MV-4-11 (cell line): ENCODE data around the gene TTLL11.

ENCODE experiments used
- DNase-seq: peaks from one replicate; lab custom pipeline; 2025; lab: John Stamatoyannopoulos, UW

The TTLL11 gene

DNA sequence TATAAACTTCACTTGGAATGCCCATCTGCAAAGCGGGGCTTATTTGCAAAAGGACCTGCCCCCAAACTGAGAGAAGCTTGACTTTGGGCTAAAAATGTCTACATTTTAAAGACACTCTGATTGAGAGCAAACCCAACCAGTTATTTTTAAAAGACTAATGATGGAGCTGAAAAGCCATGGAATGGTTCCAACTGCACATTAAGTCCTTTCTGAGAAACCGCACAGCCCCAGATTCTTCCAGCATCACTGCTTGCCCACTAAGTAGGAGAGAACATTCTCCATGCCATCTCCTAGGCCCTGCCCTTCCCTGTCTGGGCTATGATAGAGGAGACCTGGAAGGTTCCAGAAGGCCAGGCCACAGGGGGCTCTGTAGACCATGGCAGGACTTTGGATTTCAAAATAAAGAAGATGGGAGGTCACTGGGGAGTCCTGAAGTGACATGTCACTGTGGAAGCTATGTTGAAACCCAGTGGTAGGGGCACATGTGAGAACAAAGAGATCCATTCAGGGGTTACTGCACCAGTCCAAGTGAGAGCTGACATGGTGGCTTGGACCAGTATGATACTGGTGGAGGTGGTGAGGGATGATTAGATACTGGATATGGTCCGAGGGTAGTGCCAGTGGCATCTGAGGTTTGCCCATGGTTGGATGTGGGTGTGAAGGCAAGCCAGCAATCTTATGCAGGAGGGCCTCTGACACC is 262.5 kb downstream of the TTLL11 start:
- DNase-seq, result no peak

DNA sequence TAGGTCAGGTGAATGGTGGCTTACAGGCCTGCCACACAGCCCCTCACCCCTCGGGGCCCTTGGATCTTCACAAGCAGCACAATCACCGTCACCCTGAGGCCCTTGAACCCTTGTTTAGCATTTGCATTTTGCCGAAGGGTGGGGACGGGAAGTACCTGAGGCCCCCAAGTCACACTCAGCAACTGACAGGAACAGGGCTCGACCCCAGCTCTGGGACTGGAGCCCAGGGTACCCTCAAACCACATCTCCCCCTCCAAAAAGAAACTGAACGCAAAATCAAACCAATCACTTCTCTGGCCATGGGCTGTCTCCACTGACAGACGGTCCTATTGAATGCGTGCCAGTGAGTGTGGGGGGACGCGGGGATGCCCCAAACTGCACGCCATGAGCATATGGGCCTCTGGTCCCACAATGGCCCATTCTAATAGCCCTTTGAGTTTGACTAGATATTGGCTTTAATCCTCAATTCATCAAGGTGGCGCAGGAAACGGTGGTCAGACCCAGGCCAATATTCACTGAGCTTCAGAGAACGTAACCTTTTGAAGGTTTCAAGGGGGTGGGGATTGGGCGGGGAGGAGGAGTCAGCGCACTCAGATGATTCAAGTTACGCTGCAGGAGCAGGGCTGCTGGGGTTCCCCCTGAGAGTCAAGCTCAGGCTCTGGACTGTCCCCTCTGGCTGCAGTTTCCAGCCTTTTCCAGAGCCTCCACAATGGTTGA is 265.7 kb downstream of the TTLL11 start:
- no peak for DNase-seq

DNA sequence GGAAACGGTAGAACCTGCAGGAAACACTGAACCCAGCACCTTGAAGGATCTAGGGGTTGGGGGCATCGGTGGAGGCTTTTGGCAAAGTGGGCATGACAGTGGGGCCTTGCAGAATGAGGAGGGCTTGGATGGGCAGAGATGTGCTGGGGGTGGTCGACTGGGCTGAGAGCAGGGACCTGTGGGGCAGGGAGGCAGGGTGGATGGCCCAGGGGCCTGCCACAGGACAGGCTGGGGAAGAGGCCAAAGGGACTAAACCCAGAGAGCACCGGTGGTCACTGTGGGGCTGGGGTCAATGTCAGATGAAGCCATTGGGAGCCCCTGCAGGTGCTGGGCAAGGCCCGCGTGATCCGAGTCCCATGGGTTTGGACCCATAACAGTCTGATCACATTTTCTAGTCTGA is 266.4 kb downstream of the TTLL11 start:
- no peak for DNase-seq

DNA sequence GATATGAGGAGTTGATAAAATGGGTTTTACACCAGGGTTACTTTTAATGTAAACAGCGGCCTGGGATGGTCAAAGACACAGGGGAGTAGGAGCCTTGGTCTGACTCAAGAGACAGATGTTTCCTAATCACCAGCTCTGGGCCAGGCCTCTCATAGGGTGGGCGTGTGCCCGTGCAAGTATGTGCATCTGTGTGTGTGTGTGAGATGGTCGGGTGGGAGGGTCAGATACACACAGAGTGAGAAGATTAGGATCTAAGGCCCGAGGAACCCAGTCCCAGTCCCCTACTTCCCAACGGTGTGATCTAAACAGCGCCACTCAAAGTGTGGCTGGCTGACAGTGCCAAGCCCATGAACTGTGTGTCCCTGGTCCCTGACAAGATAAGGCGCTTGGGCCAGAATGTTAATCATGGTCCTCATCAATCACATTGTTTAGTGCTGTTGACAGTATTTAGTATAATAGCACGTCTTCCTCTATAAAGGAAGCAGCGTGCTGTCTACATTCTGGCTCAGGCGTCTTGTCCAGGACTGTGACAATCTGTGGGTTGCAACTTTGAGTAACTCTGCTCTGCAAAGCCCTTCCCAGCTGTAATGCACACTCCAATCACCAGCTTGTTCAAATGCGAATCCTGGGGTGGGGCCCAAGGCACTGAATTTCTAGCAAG is 267.9 kb downstream of the TTLL11 start:
- DNase-seq, result no peak

DNA sequence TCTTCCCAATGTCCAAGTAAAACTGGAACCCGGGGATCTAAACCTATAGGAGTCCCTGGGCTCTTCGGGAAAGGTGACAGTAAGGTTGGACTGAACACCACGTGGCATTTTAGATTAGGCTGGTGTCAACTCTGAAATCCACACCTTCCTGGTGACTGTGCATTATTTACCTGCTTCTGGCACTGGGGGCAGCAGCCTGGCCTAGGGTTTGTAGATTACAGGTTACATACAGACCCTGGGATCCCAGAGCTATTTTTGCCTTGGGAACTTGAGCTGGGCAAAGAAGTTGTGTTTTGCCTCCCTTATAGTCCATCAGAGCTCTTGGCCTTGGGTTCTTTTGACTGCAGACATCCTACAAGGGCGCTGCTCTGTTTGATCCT is 268.5 kb downstream of the TTLL11 start:
- DNase-seq, result no peak

DNA sequence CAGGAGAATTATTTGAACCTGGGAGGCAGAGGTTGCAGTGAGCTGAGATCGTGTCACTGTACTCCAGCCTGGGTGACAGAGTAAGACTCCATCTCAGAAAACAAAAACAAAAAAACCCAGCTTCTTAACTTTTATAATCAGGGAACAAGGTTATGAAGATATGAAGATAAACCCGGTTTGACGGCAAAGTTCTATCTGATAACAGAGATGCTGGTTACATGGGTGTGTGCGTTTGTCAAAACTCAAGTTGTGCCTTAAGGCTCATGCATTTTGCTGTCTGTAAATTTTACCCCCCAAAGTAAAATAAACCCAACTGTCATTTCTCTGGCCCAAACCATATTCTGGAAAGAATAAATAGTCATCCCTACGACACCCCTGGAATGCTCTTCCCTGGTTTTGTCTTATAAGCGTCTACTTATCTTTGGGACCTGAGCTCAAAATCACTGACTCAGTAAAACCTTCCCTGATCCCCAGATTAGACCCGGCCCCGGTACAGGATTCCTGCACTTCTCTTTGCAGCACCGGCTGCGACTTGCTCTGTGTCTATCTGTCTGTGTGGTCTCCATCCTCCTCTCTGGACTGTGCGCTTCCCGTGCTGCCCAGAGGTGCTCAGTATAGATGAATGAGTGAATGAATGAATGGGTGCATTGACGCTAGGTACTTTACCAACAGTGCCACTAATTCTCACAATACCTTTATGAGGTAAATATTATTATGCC is 269.5 kb downstream of the TTLL11 start:
- no peak for DNase-seq

DNA sequence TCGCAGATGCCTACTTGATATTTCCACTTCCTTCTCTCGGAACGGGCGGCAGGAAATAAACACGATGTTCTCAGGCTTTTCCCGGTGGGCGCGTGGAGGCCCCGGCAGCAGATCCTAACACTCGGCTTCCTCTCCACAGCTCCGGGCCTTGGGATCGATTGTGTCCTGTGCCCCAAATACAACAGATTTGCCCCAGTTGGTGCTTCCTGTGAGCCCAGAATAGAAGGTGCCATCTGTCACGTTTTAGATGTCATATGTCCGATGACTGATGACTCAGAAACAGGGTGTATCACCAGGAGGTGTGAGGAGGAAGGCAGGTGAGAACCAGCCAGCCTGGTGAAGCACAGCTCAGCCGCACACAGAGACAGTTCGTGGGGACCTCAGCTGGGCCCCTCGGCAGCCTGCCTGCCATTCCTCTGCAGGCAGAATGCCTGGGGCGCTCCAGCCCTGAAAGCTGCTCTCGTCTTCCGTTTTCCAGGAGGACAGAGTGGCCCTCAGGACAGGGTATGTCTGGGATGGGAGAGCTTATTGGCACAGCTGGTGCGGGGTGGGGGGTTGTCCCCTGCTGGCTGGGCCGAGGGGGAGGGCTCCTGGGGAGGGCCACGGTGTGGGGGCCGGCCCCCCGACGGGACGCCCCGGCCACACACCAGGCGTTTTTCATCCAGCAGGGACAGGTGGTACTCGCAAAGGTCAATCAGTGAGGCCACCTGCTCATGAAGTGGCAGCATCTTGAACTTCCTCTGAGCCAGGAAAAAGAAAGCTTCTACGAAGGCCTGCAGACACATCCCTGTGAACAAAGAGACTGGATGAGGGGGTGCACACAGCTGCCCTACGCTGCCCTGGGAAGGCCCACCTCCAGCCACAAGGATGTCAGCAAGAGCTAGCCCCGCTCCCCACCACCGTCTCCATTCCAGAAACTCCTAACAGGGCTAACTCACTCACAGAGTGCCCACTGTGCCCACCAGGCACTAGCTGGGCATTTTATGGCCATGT is 270.7 kb downstream of the TTLL11 start:
- no peak for DNase-seq

DNA sequence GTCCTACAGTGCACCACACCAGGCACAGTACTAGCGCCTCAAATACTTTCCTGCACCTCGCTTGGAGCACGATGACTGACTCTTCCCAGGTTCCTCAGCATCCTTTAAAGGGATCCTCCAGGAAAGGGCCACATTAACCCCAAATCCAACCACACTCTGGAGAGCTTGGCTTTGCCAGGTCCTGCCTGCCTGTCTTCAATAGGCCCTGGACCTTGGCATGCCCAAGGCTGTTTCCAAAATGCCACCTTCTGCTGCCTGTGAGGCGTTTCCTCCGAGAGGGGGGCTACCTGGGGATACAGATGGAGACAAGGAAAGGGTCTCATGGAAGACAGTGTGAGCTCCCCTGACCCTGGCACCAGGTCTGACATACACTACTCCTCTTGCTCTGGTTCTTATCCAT is 271.8 kb downstream of the TTLL11 start:
- no peak for DNase-seq

DNA sequence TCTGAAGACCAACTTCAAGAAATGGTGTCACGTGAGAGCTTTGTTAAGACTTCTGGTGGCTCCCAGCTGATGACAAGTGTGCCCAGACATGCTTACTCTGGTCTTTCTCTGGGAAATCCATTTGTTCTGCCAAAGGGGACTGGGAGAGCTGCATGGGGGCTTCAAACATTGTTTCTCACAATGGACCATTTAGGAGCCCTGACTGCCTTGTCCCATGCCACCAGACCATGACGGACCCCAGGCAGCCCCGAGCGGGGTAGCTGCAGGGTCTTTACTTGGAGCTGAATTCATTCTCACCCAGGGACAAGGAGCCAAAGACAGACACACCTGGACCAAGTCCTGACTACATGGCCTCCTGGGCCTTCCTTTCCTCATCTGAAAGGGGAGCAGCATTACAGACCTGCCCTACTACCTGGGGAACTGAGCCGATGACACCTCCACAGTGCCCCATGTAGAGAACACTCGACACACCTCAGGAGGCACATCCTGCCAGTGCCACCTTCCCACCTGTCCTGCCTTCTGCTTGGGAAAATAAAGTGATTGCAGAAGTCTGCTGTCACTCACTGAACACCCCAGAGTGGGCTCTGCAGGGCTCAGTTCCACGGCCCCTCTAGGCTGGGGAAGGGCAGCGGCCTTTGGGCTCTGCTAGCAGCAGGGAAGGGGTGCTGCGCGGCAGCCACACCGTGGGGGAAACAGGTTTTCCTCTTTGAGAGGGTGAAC is 272.7 kb downstream of the TTLL11 start:
- DNase-seq, result no peak

DNA sequence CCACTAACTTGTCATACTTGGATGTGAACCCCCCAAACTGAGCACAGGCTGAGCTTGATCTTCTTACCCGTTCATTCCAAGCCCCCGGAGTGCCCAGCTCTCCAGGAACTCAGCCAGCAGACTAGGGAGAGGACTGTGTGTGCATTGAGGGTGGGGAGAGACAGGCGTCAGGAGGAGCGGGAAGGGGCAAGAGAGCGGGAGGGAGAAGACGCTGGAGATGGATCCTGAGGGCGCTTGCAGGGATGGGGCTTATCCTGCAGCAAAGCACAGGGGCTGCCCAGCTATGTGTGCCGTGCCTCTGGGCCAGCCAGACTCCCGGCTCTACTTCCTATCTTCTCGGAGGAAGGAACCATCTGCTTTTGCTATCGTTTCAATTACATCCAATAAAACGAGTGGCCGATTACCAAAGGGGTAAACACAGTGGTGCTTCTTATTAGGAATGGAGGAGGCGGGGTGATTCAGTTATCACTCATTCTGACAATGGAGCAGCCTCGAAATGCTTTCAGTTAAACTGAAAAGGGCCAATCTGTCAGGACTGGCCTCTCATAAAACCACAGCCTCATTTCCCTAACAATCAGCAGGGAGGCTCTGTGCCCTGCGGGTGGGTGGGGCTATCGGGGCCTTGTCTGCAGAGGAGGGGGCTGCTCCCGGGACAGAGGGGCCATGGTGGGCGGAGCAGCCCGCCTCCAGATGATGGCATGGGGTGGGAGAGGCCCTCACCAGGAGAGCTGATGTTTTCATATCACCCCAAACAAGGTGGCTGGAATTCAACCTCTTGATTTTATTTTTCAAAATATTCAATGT is 273.5 kb downstream of the TTLL11 start:
- DNase-seq, result peak; percentile 20

DNA sequence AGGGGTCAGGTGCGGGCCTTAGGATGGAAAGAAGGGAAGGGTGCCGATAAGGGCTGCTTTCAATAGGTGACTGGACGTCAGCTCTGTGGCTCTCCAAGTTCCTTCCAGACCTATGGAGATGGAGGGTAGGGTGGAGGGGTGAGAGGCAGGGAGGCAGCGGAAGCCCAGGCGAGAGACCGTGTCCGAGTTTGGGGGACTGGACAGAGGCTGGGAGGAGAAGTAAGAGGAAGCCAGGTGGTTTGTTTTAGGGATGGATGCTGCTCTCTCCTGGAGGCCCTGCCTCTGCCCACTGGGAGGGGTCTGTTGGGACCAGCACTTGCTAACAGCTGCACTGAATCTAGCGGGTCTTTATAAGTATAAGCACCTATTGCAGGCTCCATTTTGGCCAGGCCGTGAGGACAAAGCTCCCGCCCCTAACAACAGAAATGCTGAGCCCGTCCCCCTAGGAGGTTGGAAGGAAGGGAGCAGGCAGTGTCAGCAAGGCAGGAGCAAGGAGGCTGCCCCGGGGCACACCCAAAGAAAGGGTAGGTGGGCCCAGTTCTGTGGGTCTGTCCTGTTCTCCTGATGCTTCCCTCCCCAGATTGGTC is 274.2 kb downstream of the TTLL11 start:
- no peak for DNase-seq

DNA sequence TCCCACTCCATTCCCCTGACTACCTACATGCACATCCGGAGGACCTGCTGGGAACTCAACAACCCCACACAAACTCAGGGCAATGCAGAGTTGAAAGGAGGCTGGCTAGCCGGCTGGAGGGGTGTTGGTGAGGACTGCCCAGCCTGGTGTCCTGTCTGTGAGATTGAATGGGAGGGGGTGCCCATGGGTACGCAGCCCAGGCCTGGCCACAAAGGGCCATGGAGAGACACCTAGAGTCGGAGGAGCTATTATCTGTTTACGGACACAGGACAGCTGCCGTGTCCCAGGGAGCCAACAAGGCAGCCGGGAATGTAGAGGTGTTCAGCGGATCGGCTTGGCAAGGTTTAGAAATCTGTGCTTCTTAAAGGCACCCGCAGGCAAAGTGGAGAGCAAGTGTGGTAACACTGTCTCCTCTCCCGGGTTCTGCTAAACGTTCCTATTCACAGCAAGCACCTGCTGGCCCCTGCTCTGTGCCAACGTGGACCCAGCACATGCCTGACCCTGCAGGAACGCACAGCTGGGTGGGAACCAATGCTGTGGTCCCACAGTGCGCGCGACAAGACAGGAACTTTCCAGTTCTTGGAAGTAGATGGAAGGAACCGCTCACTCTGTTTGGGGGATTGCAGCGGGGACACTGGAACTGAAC is 275.0 kb downstream of the TTLL11 start:
- DNase-seq, result no peak

DNA sequence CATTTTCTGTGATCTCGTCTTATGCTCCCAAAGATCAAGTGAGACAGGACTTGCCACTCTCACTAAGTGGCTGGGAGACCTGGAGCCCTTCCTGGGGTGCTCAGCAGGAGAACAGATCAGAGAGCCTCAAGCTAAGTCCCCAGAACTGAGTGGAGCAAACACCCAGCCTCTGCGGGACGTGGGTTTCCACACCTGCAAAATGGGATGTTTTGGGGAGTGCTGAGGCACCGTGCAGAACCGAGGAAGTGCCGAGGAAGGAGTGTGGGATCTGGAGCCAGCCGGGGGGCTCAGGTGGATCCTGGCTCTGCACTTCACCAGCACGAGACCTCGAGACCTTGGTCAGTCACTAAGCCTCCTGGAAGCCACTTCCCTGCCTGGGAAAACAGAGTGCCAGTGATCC is 275.6 kb downstream of the TTLL11 start:
- DNase-seq, result no peak

DNA sequence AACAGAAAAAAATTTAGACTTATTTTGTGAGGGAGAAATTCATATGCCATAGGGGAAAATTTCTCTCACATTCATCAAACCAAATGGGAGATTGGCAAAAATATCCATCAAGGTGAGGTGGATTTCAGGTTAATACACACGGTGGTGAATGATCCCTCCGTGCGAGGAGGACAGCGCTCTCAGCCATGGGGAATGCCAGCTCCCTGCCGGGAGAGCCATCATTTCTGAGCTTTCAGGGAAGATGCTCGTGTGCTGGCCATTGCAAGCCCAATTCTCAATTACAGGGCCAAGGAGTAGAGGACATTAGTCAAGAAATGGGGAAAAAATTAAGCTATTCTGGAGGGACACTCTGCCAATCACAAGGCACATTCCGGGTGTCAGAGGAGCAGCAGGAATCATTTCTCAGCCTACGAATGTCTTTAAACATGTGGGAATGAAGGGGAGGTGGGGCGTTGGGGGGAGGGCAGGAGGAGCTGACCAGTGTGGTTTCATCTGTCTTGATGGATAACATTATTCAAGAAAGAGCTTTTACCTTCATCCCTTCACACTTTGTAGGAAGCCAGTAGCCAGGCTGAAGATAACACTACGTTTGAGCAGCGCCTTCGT is 276.2 kb downstream of the TTLL11 start:
- DNase-seq, result no peak

DNA sequence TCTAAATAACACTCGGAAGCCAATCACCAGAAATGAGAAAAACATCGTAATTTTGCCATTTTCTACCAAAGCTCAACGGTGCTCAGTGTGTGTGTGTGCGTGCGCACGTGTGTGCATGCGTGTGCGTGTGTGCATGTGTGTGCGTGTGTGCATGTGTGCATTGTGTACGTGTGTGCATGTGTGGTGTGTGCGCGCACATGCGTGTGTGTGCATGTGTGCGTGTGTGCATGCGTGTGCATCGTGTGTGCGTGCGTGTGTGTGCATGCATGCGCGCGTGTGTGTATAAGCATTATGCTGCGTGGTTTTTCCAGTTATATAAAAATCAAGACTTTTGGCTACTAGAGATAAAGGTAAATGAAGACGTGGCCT is 276.7 kb downstream of the TTLL11 start:
- DNase-seq, result no peak

DNA sequence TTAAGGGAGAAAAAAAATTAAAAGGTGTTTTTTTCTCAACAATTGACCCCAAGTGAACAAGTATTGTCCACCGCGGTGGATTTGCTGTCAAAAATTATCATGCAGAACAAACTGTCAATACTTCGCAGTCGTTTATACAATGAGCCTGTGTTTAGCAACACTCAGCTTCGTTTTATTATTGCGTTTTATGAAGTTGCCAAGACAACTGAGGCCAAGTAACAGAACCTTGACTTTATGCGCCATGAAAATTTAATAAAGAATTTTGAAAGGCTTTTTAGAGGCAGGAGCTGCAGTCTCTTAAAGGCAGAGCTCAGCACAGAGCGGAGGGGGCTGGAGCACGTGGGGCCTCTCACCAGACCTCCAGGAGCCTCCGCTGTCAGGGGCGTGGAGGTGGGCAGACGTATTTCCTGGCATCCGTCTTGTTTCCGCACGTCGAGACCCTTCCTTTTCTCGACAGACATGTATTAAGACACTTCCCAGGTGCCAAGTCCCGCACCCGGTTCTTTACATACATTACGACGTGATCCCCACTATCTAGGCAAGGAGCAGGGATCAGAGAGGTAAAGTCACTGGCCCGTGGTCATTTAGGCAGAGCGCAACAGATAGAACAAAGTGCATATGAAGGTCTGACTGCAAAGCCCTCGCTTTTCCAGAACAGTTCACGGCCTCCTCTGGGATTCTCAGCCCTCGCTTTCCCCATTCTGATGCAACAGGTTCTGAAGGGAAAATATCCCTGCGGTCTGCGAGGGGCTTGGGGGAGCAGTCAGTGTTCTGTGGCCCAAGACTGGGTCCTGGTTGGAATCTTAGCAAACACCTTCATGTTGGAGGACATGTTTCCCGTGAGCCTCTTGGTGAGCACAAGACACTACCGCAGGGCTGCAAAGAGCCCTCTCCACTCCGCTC is 277.3 kb downstream of the TTLL11 start:
- no peak for DNase-seq

DNA sequence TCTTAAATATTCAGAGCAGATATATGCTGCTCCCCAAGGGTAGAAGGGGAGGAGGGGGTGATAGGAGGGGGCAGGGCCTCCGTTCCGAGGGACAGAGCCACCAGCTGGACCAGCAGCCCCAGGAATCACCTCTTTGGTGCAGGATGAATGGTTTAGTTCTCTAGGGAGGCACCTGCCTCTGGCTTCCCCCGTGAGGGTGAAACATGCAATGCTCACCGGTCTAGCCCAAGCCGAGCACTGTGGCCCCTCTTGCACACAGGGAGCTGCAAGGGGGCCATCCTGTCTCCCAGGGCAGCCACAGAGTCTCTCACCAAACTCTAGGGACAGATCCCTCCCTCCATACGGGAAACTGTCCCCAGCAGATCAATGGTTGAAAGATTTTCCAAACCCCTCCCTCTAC is 278.0 kb downstream of the TTLL11 start:
- no peak for DNase-seq

DNA sequence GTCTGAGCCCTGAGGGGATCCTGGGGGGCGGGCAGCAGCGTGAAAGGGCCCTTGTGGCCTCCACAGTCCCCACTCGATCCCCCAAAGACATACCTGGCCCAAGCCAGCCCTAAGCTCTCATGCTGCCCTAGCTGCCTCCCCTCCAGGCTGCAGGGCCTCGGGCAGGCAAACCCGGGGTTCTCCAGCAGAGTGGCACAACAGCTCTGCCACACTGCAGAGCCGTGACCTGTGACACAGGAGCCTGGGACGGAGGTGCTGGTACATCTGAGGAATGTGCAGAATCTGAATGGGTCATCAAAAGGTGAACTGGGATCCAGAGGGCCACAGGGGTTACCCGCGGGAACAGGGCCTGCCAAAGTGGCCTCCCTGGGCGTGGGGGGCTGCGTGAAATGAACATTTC is 278.5 kb downstream of the TTLL11 start:
- DNase-seq, result no peak
